HG03469 (cell line): ENCODE results near the gene KLF4.
"Not testable (repeated sequence)": the region's sequence is repeated elsewhere in the genome, so short reads cannot be mapped to it uniquely, and the experiment has no call there.

Experiments used
- ATAC-seq: cut with Tn5 transposase; IDR thresholded peaks from one replicate; pipeline ENCODE4 v1.9.1; 2021; ENCODE audit warnings: mild to moderate bottlenecking, moderate library complexity, moderate number of reproducible peaks; ENCODE audit not compliant: unreplicated experiment

The KLF4 gene

GRCh38 chr9:107489687-107490605, at the start of gene KLF4:
Gene KLF4 (minus strand): TSS chr9:107489769. CDS start chr9:107489172, 597 bp downstream.
- peak; percentile 35 for ATAC-seq

- no peak for ATAC-seq
These were observed 46.9 kb upstream of the KLF4 start for GRCh38 chr9:107536462-107536861.

GRCh38 chr9:107534510-107535078, 45.0 kb upstream of the KLF4 start:
- no peak for ATAC-seq

GRCh38 chr9:107530679-107531078, 41.1 kb upstream of the KLF4 start:
- no peak for ATAC-seq

- no peak for ATAC-seq
These were observed 39.1 kb upstream of the KLF4 start for GRCh38 chr9:107528686-107529085.

GRCh38 chr9:107523539-107523938, 34.0 kb upstream of the KLF4 start:
- ATAC-seq = no peak

GRCh38 chr9:107520186-107520585, 30.6 kb upstream of the KLF4 start:
- no peak for ATAC-seq

GRCh38 chr9:107518037-107518807, 28.7 kb upstream of the KLF4 start:
- ATAC-seq = no peak

- no peak for ATAC-seq
These were observed 24.0 kb upstream of the KLF4 start for GRCh38 chr9:107513464-107514100.

- ATAC-seq = no peak
These were observed 15.3 kb upstream of the KLF4 start for GRCh38 chr9:107504585-107505455.

GRCh38 chr9:107502464-107502863, 12.9 kb upstream of the KLF4 start:
- ATAC-seq = no peak

GRCh38 chr9:107500421-107501200, 11.0 kb upstream of the KLF4 start:
- not testable (repeated sequence) for ATAC-seq

- no peak for ATAC-seq
These were observed 7.4 kb upstream of the KLF4 start for GRCh38 chr9:107496976-107497375.

GRCh38 chr9:107492381-107492970, 2.9 kb upstream of the KLF4 start:
- no peak for ATAC-seq

- no peak for ATAC-seq
These were observed 1.8 kb upstream of the KLF4 start for GRCh38 chr9:107491081-107492053.

- ATAC-seq = not testable (repeated sequence)
These were observed 1.0 kb upstream of the KLF4 start for GRCh38 chr9:107490606-107490970.

GRCh38 chr9:107489144-107489673, 360 bp downstream of the KLF4 start:
- peak; percentile 12 for ATAC-seq
